ENCODE results near the gene RASGRF1.

DNA sequence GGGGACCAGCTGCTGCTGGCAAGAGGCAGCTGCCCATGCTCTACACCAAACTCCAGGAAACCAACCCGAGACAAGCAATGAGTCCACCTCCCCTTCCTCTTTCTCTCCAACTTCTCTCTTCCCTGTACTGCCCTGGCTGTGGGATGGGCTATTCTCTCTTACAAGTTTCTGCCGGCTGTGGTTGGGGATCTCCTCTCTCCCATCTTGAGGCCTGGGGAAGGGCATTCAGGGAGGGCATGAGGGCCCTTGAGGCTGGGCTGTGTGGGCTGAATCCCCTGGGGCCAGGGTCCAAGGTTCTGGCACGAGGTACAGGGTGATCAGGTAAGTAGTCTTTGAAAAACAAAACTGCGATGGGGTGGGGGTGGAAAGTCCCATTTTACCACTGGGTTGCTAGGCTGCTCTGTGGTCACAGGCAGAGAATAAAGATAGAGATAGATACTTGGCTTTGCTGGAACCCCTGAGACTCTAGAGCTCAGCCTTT is 113.4 kb downstream of the RASGRF1 start:
- TF ChIP-seq ZNF331 (CRISPR knock-in tag; IDR thresholded peaks at IDR 0.05; ENCODE audit: low read depth) (no peak), EZH2 (IDR thresholded peaks at IDR 0.05; ENCODE audit: low read depth, unreplicated experiment) (no peak), CTCF (conservative IDR thresholded peaks at IDR 0.05; ENCODE audit: low read depth in 2 of 2) (no peak), POLR2AphosphoS5 (IDR thresholded peaks at IDR 0.05; ENCODE audit: low read depth) (no peak), REST (IDR thresholded peaks at IDR 0.05; ENCODE audit: unreplicated experiment) (no peak)

Measured in GM23338 (cell line).